PFSK-1 (cell line): Measurements from ENCODE around the gene ZNF341.

Source experiments
- FOXP2 ChIP-seq: optimal IDR thresholded peaks from 2 replicates; pipeline ENCODE3; 2011; ENCODE audit warnings: borderline replicate concordance, control low read depth, inconsistent platforms; ENCODE audit not compliant: insufficient read depth; ENCODE audit errors: extremely low read length, extremely low read depth
- POLR2AphosphoS5 ChIP-seq: IDR thresholded peaks from 2 replicates; pipeline ENCODE4 v1.6.1; 2012; ENCODE audit warnings: low read depth, mild to moderate bottlenecking, control low read depth, low read length, moderate library complexity
- REST ChIP-seq, 2 experiments: IDR thresholded peaks; 2 replicates each; pipeline versions ENCODE4 v1.6.1 to v1.8.0; 2011 to 2012; ENCODE audit warnings: low read depth in 2 of 2, low read length in 2 of 2, control low read depth in 1 of 2, inconsistent platforms in 1 of 2, mild to moderate bottlenecking in 1 of 2, moderate library complexity in 1 of 2; ENCODE audit not compliant: insufficient read depth in 1 of 2
- SIN3A ChIP-seq: IDR thresholded peaks from 2 replicates; pipeline ENCODE4 v1.6.1; 2012; ENCODE audit warnings: mild to moderate bottlenecking, low read length, moderate library complexity, borderline replicate concordance; ENCODE audit not compliant: insufficient read depth
- TAF1 ChIP-seq: IDR thresholded peaks from 2 replicates; pipeline ENCODE4 v1.6.1; 2012; ENCODE audit warnings: low read length, control low read depth, borderline replicate concordance; ENCODE audit not compliant: insufficient read depth

The ZNF341 gene

GRCh38 chr20:33701629-33702450, 30.0 kb upstream of the ZNF341 start:
- TF ChIP-seq FOXP2 = no peak
- no peak for TF ChIP-seq SIN3A
- no peak for TF ChIP-seq REST (IDR thresholded peaks at IDR 0.05; ENCODE audit: insufficient read depth in 1 of 2, low read depth in 2 of 2, low read length in 2 of 2)
- no peak for TF ChIP-seq TAF1
- TF ChIP-seq POLR2AphosphoS5 = no peak

- no peak for TF ChIP-seq FOXP2
- TF ChIP-seq REST (IDR thresholded peaks at IDR 0.05; ENCODE audit: insufficient read depth in 1 of 2, low read depth in 2 of 2, low read length in 2 of 2) = no peak
- TF ChIP-seq TAF1 = no peak
- no peak for TF ChIP-seq POLR2AphosphoS5
- TF ChIP-seq SIN3A = no peak
These were observed 28.9 kb upstream of the ZNF341 start for GRCh38 chr20:33702861-33703260.

- TF ChIP-seq FOXP2 (no peak), POLR2AphosphoS5 (no peak), TAF1 (no peak), SIN3A (no peak), REST (IDR thresholded peaks at IDR 0.05; ENCODE audit: insufficient read depth in 1 of 2, low read depth in 2 of 2, low read length in 2 of 2) (no peak)
These were observed 28.2 kb upstream of the ZNF341 start for GRCh38 chr20:33703498-33704137.

GRCh38 chr20:33704197-33704924, 27.4 kb upstream of the ZNF341 start:
- no peak for TF ChIP-seq POLR2AphosphoS5

GRCh38 chr20:33707668-33708067, 24.1 kb upstream of the ZNF341 start:
- TF ChIP-seq TAF1 (no peak), SIN3A (no peak), FOXP2 (no peak), REST (IDR thresholded peaks at IDR 0.05; ENCODE audit: insufficient read depth in 1 of 2, low read depth in 2 of 2, low read length in 2 of 2) (no peak), POLR2AphosphoS5 (no peak)
